Peyer's patch (tissue), 4 donors: ENCODE measurements around the gene IL16.

Source experiments
- CTCF ChIP-seq, 6 experiments: fragments of 450-650 bp in 4 of 6; fragments of 200-600 bp in 2 of 6; sonication (generic) in 1 of 6; IDR thresholded peaks; one replicate each; pipeline ENCODE4 v1.5.1; 2017 to 2019; ENCODE audit warnings: antibody characterized with exemption in 6 of 6, mild to moderate bottlenecking in 3 of 6, moderate library complexity in 1 of 6
- POLR2A ChIP-seq, 2 donors: fragments of 450-650 bp; IDR thresholded peaks; one replicate each; pipeline ENCODE4 v1.5.1; 2017; ENCODE audit warnings: antibody characterized with exemption in 2 of 2, mild to moderate bottlenecking in 2 of 2, moderate library complexity in 2 of 2

GRCh38 chr15:81338170-81339007 lies 141.7 kb downstream of the IL16 start:
- TF ChIP-seq CTCF (IDR thresholded peaks at IDR 0.05) (no peak), POLR2A (IDR thresholded peaks at IDR 0.05) (no peak)
